VCaP (cell line): ENCODE measurements around the gene TPP2.

ENCODE experiments used
- H3K27ac ChIP-seq: fragments of 450-650 bp; 2 replicates; pipeline ENCODE4 v1.5.1; 2017
- TF ChIP-seq, protein P1 (sequence below): fragments of 450-650 bp; conservative IDR thresholded peaks from 2 replicates; pipeline ENCODE4 v1.5.1; 2017; ENCODE audit warnings: mild to moderate bottlenecking, moderate library complexity

Gene TPP2

GRCh38 chr13:102593466-102593865 lies 3.3 kb upstream of the TPP2 start:
- H3K27ac ChIP-seq: peak overlapping the region; percentile 82
- TF ChIP-seq, protein P1, sequence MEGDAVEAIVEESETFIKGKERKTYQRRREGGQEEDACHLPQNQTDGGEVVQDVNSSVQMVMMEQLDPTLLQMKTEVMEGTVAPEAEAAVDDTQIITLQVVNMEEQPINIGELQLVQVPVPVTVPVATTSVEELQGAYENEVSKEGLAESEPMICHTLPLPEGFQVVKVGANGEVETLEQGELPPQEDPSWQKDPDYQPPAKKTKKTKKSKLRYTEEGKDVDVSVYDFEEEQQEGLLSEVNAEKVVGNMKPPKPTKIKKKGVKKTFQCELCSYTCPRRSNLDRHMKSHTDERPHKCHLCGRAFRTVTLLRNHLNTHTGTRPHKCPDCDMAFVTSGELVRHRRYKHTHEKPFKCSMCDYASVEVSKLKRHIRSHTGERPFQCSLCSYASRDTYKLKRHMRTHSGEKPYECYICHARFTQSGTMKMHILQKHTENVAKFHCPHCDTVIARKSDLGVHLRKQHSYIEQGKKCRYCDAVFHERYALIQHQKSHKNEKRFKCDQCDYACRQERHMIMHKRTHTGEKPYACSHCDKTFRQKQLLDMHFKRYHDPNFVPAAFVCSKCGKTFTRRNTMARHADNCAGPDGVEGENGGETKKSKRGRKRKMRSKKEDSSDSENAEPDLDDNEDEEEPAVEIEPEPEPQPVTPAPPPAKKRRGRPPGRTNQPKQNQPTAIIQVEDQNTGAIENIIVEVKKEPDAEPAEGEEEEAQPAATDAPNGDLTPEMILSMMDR: no peak

GRCh38 chr13:102597029-102597961 lies 509 bp downstream of the TPP2 start:
- TF ChIP-seq, protein P1: no peak
- H3K27ac ChIP-seq: peak overlapping the region; percentile 92

- peak overlapping the region; percentile 92 for H3K27ac ChIP-seq
- TF ChIP-seq, protein P1: no peak
Measured at GRCh38 chr13:102598061-102598460, 1.3 kb downstream of the TPP2 start.

DNA sequence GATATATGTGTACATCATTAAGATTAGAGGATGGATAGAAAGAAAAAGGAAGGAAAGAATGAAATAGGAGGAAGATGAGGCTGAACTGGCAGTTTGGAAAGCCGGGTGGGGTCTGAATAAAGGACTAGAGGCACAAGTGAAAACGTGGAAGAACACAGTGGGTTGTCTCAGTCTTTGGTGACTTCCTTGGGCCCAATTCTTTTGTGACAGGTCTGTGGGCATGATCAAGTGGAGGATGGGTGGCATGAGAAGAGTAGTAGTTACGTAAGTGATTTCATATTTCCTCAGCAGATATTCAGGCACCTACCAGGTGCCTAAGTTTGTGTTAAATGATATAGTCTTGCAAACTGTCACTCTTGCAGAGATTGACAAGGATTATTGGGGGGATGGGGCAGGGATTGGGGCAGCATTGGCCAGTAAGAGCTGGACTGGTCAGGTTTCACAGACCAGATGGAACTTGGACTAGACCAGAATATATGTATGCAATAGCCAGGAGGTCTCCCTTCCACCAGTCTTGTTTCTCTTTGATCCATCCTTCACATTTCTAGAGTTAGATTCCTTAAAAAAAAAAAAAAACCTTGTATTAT lies 2.7 kb downstream of the TPP2 start:
- TF ChIP-seq, protein P1: no peak
- no peak overlapping the region for H3K27ac ChIP-seq

GRCh38 chr13:102606537-102607309 lies 9.9 kb downstream of the TPP2 start:
- TF ChIP-seq, protein P1: no peak

DNA sequence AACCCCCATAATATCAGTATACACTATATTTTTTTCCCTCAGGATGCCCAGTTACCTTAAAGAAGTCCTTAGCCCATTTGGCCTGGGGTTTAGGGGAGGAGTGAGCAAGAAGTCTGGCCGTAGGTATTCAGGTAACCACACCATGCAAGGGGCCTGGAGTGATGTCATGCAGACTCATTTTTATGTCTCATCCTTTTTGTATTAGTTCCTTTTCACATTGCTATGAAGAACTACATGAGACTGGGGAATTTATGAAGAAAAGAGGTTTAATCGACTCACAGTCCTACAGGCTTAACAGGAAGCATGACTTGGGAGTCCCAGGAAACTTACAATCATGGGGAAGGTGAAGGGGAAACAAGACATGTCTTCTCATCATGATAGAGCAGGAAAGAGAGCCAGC lies 12.2 kb downstream of the TPP2 start:
- TF ChIP-seq, protein P1: no peak
- no peak overlapping the region for H3K27ac ChIP-seq

More at GRCh38 chr13:102606537-102607309, 9.9 kb downstream of the TPP2 start:
- no peak overlapping the region for H3K27ac ChIP-seq

- no peak overlapping the region for H3K27ac ChIP-seq
- TF ChIP-seq, protein P1: no peak
Measured at GRCh38 chr13:102609696-102610095, 12.9 kb downstream of the TPP2 start.
